Pancreas (tissue), 10 donors: Measurements from ENCODE around the gene DNAJC1. TPM values are rescaled to one million over a fixed set of nuclear protein-coding genes. Genes with fewer than 3 reads are reported as not detected.
"Not testable (repeated sequence)": the region's sequence is repeated elsewhere in the genome, so short reads cannot be mapped to it uniquely, and the experiment has no call there.

Source experiments
- ATAC-seq, 4 donors: fragments of 200-7000 bp; cut with Tn5 transposase; one replicate each; pipeline versions ENCODE4 v1.8.0 to v1.9.1; 2020; ENCODE audit warnings: mild to moderate bottlenecking in 4 of 4, moderate library complexity in 4 of 4
- DNase-seq, 6 donors: peaks; one replicate each; pipeline ENCODE4 v3.0.0-alpha.2; 2020
- FAIRE-seq: peaks from 2 replicates; lab custom pipeline; 2012; peaks lifted over from hg19 to GRCh38; lab: Jason Lieb, UNC
- H3K27ac ChIP-seq, 4 donors: fragments of 200-600 bp; sonication (generic); 1 replicate in 3 of 4; 2 replicates in 1 of 4; pipeline versions ENCODE4 v1.5.0 to v1.8.0; 2020
- H3K27me3 ChIP-seq, 4 donors: fragments of 200-600 bp; one replicate each; pipeline ENCODE4 v1.8.0; 2021
- H3K36me3 ChIP-seq, 3 donors: fragments of 200-600 bp; sonication (generic) in 1 of 3; one replicate each; pipeline versions ENCODE4 v1.5.0 to v1.8.0; 2020 to 2021
- H3K4me1 ChIP-seq, 3 donors: fragments of 200-600 bp; one replicate each; pipeline ENCODE4 v1.8.0; 2021
- H3K4me3 ChIP-seq, 4 donors: fragments of 200-600 bp; sonication (generic) in 2 of 4; one replicate each; pipeline versions ENCODE4 v1.5.0 to v1.8.0; 2020 to 2021
- H3K9me3 ChIP-seq, 4 donors: fragments of 200-600 bp; one replicate each; pipeline ENCODE4 v1.8.0; 2021
- CTCF ChIP-seq, 4 donors: fragments of 200-600 bp; sonication (generic) in 3 of 4; IDR thresholded peaks; one replicate each; pipeline versions ENCODE4 v1.5.0 to v1.8.0; 2021; ENCODE audit warnings: antibody characterized with exemption in 4 of 4
- WGBS, 2 donors: extraction: QIAGEN DNeasy Blood & Tissue Kit; methylation state at CpG; one replicate each; pipeline ENCODE4 v1.1.7; 2013; 5-methylcytosine and 5-hydroxymethylcytosine counted together
- intact Hi-C, 3 donors: fragments of 100-400 bp; cut with DNase I; formaldehyde crosslinking; loops; one replicate each; pipeline versions ENCODE4 v1.11.1 to v1.14.2; 2022
- polyA plus RNA-seq, 2 donors: library from polyadenylated mRNA; stranded (reverse); fragments of 200-250 nt; gene quantifications; one replicate each; pipeline ENCODE4 v1.2.3, GENCODE V29; 2013
- total RNA-seq, 6 donors: library from RNA; stranded (reverse); fragmentation: NEBNext Ultra II Directional in 4 of 6; extraction: Animal tissue kit (Norgen Biotek cat#: 25700) in 4 of 6; gene quantifications; one replicate each; pipeline versions ENCODE4 v1.2.1 to v1.2.4, GENCODE V29; 2021 to 2023
- donor health status: healthy with polysubstance abuse.
- donor health status: DM: no; HTN: no; CAD: no; lungs with moderate emphysema.
- donor health status: DM: no; HTN: no; CAD: no.
- donor health status: control.
- donor health status: control.
- donor health status: Bipolar disorder and iron deficiency.
- donor health status: DM: yes; HTN: yes; CAD: no.
- donor health status: DM: no; HTN: no; CAD: no.
- donor health status: DM: no; HTN: no; CAD: no.
- donor health status: DM: yes; HTN: yes; CAD: no.

DNAJC1 gene
- total and polyA plus RNA-seq, 8 donors, result 16.7 to 30.7 (median 22.7) TPM

- 98 to 100% methylated on average over 1 of the region's 1 CpG for WGBS, 2 donors
Measured at GRCh38 chr10:21843645-21844044, 159.9 kb downstream of the DNAJC1 start.

GRCh38 chr10:21841273-21841672 lies 162.3 kb downstream of the DNAJC1 start:
- intact Hi-C loops, ATAC-seq, FAIRE-seq, H3K27ac ChIP-seq, H3K36me3 ChIP-seq, DNase-seq, H3K4me1 ChIP-seq, H3K4me3 ChIP-seq, H3K9me3 ChIP-seq, H3K27me3 ChIP-seq: not testable (repeated sequence)
- 99 to 100% methylated on average over 1 to 2 of the region's 2 CpGs for WGBS, 2 donors

More at GRCh38 chr10:21843645-21844044, 159.9 kb downstream of the DNAJC1 start:
- Histone ChIP-seq H3K27ac (no peak overlapping the region), H3K4me1 (no peaks in the 10 kb centered on the region), H3K36me3 (no peaks in the 10 kb centered on the region), H3K27me3 (no peaks in the 10 kb centered on the region), H3K9me3 (no peaks in the 10 kb centered on the region), H3K4me3 (no peak overlapping the region)
- ATAC-seq (no peak), FAIRE-seq (no peak), DNase-seq (no peak)
- TF ChIP-seq CTCF (IDR thresholded peaks at IDR 0.05), result no peak
- intact Hi-C loops, result no loop called here

GRCh38 chr10:21837487-21837886 lies 166.0 kb downstream of the DNAJC1 start:
- H3K4me1 ChIP-seq, intact Hi-C loops, H3K36me3 ChIP-seq, FAIRE-seq, H3K27ac ChIP-seq, H3K4me3 ChIP-seq, ATAC-seq, H3K9me3 ChIP-seq, H3K27me3 ChIP-seq: not testable (repeated sequence)
- DNase-seq, result peak in 1 of 6 donors; percentile 70
- WGBS, 2 donors, result 96 to 99% methylated on average over 16 to 26 of the region's 29 CpGs

- H3K9me3 ChIP-seq, DNase-seq, ATAC-seq, H3K4me1 ChIP-seq, FAIRE-seq, H3K27me3 ChIP-seq, H3K4me3 ChIP-seq, H3K36me3 ChIP-seq, intact Hi-C loops, H3K27ac ChIP-seq: not testable (repeated sequence)
- WGBS, 2 donors, result 95 to 98% methylated on average over 10 of the region's 10 CpGs
Measured at GRCh38 chr10:21834574-21834973, 169.0 kb downstream of the DNAJC1 start.

- FAIRE-seq, result no peak
- H3K27me3 ChIP-seq, result no peaks in the 10 kb centered on the region
- DNase-seq, result no peak
- H3K9me3 ChIP-seq, result no peaks in the 10 kb centered on the region
- 98 to 99% methylated on average over 1 of the region's 1 CpG for WGBS, 2 donors
- H3K36me3 ChIP-seq, result no peaks in the 10 kb centered on the region
- no peaks in the 10 kb centered on the region for H3K4me1 ChIP-seq
- intact Hi-C loops, result no loop called here
- H3K4me3 ChIP-seq, result no peak overlapping the region
- no peak for TF ChIP-seq CTCF (IDR thresholded peaks at IDR 0.05)
- no peak for ATAC-seq
- no peak overlapping the region for H3K27ac ChIP-seq
Measured at GRCh38 chr10:21832821-21833130, 170.8 kb downstream of the DNAJC1 start.

GRCh38 chr10:21831986-21832820 lies 171.3 kb downstream of the DNAJC1 start:
- ATAC-seq (no peak), DNase-seq (no peak), FAIRE-seq (no peak)
- no peaks in the 10 kb centered on the region for H3K36me3 ChIP-seq
- no peak overlapping the region for H3K4me3 ChIP-seq
- WGBS, 2 donors, result 92 to 93% methylated on average over 2 of the region's 2 CpGs
- H3K9me3 ChIP-seq, result no peaks in the 10 kb centered on the region
- no peak for TF ChIP-seq CTCF (IDR thresholded peaks at IDR 0.05)
- H3K27ac ChIP-seq, result no peak overlapping the region
- H3K4me1 ChIP-seq, result no peaks in the 10 kb centered on the region
- intact Hi-C loops, result no loop called here
- no peaks in the 10 kb centered on the region for H3K27me3 ChIP-seq
